Activated naive CD8-positive, alpha-beta T cell treated with anti-CD3 and anti-CD28 coated beads, Interleukin-2, amount 10 ng/mL, durations not matched to agents 7 days and 5 days (primary cell): ENCODE results near the gene ADSS1. TPM values are rescaled to one million over a fixed set of nuclear protein-coding genes. Genes with fewer than 3 reads are reported as not detected.
A peak's percentile ranks its signal among the peaks of the same experiment; 100 is the strongest.

Experiments
- ATAC-seq: fragments of 150-1000 bp; cut with Tn5 transposase; one replicate; pipeline ENCODE4 v1.10.0; 2021; ENCODE audit warnings: low read depth, moderate library complexity
- POLR2A ChIA-PET: fragments of 350-600 bp; sonication (Branson Sonifier 250); formaldehyde crosslinking; loops from one replicate; lab custom pipeline; 2021; ENCODE audit warnings: antibody characterized with exemption; lab: Charles Lee
- DNase-seq: peaks from one replicate; pipeline ENCODE4 v3.0.0; 2021
- H3K27ac Mint-ChIP-seq: one replicate; pipeline ENCODE4 v1.8.0; 2022; ENCODE audit warnings: mild to moderate bottlenecking, mixed read lengths
- H3K27me3 Mint-ChIP-seq: one replicate; pipeline ENCODE4 v1.8.0; 2022; ENCODE audit warnings: mild to moderate bottlenecking, moderate library complexity, mixed read lengths
- H3K36me3 Mint-ChIP-seq: one replicate; pipeline ENCODE4 v1.8.0; 2021; ENCODE audit warnings: mild to moderate bottlenecking, mixed read lengths
- H3K4me1 Mint-ChIP-seq: one replicate; pipeline ENCODE4 v1.8.0; 2021; ENCODE audit warnings: mixed read lengths
- H3K4me3 Mint-ChIP-seq: one replicate; pipeline ENCODE4 v1.8.0; 2022; ENCODE audit warnings: mild to moderate bottlenecking, moderate library complexity, mixed read lengths
- H3K9me3 Mint-ChIP-seq: one replicate; pipeline ENCODE4 v1.8.0; 2021; ENCODE audit warnings: mixed read lengths
- microRNA-seq: library from miRNA; unstranded; fragments of <30 nt; microRNA quantifications from one replicate; pipeline ENCODE4 v1.2.0, GENCODE V29; 2022
- total RNA-seq, 2 experiments: library from RNA; stranded (reverse); gene quantifications; one replicate each; pipeline ENCODE4 v1.2.3, GENCODE V29; 2021

ADSS1 gene
- total RNA-seq, 2 experiments from 2014 or later, result 2.4 to 2.8 TPM

GRCh38 chr14:104791425-104791824 lies 67.4 kb downstream of the ADSS1 start:
- Mint-ChIP-seq H3K27me3 (no peaks in the 10 kb centered on the region), H3K27ac (peak overlapping the region; percentile 34), H3K4me1 (peaks cover 20% of the 10 kb centered on the region), H3K9me3 (no peaks in the 10 kb centered on the region), H3K36me3 (peaks cover 7% of the 10 kb centered on the region), H3K4me3 (no peak overlapping the region)
- POLR2A ChIA-PET, result no interaction called here
- DNase-seq (no peak), ATAC-seq (no peak)

DNA sequence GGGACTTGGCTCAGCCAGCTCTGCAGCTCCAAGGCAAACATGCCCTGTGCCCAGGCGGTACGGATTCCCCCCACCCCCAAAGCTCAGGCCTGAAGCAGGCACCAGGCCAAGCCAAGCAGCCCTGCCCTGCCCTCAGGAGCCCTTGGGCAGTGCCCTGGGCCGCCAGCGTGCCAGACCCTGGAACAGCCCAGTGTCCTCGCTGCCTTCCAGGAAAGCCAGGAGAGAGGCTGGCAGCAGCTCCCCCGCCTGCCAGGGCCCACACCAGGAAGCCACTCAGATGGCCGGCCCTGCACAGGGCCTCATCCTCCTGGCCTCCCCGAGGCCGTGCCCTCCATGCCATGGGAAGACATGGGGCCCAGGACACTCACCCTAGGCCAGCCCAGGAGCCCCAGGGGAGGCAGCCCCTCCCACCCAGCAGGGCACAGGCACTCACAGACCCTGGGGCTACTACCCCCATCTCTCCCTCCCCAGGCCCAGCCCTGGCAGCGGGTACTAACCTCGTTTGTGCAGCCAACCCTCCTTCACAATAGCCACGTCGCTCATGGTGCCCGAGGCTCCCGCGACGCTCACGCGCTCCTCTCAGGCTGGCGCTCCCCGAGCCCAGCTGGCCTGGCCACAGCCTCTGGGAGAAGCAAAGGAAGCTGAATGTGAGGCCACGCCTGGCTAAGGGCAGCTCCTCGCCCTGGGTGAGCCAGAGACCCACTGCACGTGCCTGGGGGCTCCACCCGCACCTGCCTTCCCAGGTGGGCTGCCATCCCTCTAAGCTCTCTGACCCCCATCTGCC lies 68.3 kb downstream of the ADSS1 start:
- Mint-ChIP-seq H3K4me1 (peaks cover 19% of the 10 kb centered on the region), H3K36me3 (peaks cover 7% of the 10 kb centered on the region), H3K27ac (no peak overlapping the region), H3K27me3 (peaks cover 2% of the 10 kb centered on the region), H3K9me3 (no peaks in the 10 kb centered on the region), H3K4me3 (no peak overlapping the region)
- POLR2A ChIA-PET, result no interaction called here
- ATAC-seq (no peak), DNase-seq (no peak)

GRCh38 chr14:104792945-104793702 lies 69.1 kb downstream of the ADSS1 start:
- H3K4me3 Mint-ChIP-seq, result peak overlapping the region; percentile 93
- peaks cover 18% of the 10 kb centered on the region for H3K4me1 Mint-ChIP-seq
- POLR2A ChIA-PET, result interaction anchor here (1.8 kb wide), 1 partner anchor 41 kb away, joined by 9 read pairs; the partner anchor contains the start of gene SIVA1
- ATAC-seq, result no peak
- no peak for DNase-seq
- H3K27me3 Mint-ChIP-seq, result peaks cover 2% of the 10 kb centered on the region
- H3K36me3 Mint-ChIP-seq, result peaks cover 7% of the 10 kb centered on the region
- no peaks in the 10 kb centered on the region for H3K9me3 Mint-ChIP-seq
- no peak overlapping the region for H3K27ac Mint-ChIP-seq

DNA sequence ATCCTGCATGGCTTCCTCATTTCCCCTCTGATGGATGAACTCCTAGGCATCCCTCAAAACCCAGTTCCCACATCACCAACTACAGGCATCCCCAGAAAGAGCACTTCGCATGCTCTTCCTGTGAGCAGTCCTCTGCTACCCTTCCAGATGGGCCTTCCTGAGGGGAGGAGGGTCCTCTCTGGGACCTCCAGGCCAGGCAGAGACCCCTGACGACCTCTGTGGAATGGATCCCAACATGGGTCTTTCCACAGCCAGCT lies 69.6 kb downstream of the ADSS1 start:
- H3K9me3 Mint-ChIP-seq, result no peaks in the 10 kb centered on the region
- POLR2A ChIA-PET, result interaction anchor here (1.2 to 1.8 kb wide), 2 partner anchors 24 to 41 kb away, joined by 4 to 9 read pairs; partner anchors contain the start of gene SIVA1
- peaks cover 18% of the 10 kb centered on the region for H3K4me1 Mint-ChIP-seq
- H3K4me3 Mint-ChIP-seq, result peak overlapping the region; percentile 93
- DNase-seq (no peak), ATAC-seq (no peak)
- H3K27ac Mint-ChIP-seq, result no peak overlapping the region
- H3K27me3 Mint-ChIP-seq, result peaks cover 3% of the 10 kb centered on the region
- peaks cover 7% of the 10 kb centered on the region for H3K36me3 Mint-ChIP-seq

- DNase-seq (peak; percentile 69), ATAC-seq (peak; percentile 31)
- H3K4me1 Mint-ChIP-seq, result peaks cover 18% of the 10 kb centered on the region
- peak overlapping the region; percentile 93 for H3K4me3 Mint-ChIP-seq
- POLR2A ChIA-PET, result interaction anchor here (1.1 to 1.8 kb wide), 5 partner anchors 10 to 42 kb away, joined by 3 to 9 read pairs (median 4); partner anchors contain the start of gene SIVA1
- no peaks in the 10 kb centered on the region for H3K9me3 Mint-ChIP-seq
- peak overlapping the region; percentile 77 for H3K27ac Mint-ChIP-seq
- peaks cover 3% of the 10 kb centered on the region for H3K27me3 Mint-ChIP-seq
- H3K36me3 Mint-ChIP-seq, result peaks cover 7% of the 10 kb centered on the region
Measured at GRCh38 chr14:104794099-104794498, 70.1 kb downstream of the ADSS1 start.

DNA sequence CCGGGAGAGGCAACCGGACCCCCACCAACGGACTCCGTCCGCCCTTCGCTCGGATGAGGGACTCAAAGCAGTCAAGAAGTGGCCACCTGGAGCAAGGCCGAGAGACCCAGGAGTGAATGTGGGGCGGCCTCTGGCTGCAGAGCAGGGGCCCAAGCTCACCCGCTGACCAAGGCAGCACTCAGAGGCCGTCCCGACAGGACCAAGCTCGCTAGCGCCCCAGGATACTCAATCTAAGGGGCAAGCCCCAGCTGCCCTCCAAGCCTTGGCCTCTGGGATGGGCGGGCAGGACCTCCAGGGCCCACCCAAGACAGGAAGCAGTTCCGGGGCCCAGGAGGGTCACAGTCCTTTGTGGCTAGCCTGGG lies 70.6 kb downstream of the ADSS1 start:
- Mint-ChIP-seq H3K9me3 (no peaks in the 10 kb centered on the region), H3K27ac (peak overlapping the region; percentile 77), H3K27me3 (peaks cover 3% of the 10 kb centered on the region), H3K36me3 (peaks cover 7% of the 10 kb centered on the region), H3K4me1 (peaks cover 21% of the 10 kb centered on the region), H3K4me3 (peak overlapping the region; percentile 93)
- POLR2A ChIA-PET, result interaction anchor here (0.7 to 1.8 kb wide), 7 partner anchors 9 to 42 kb away, joined by 3 to 9 read pairs (median 4); partner anchors contain the start of gene SIVA1
- DNase-seq, result no peak
- peak; percentile 10 for ATAC-seq

GRCh38 chr14:104794993-104795780 lies 71.2 kb downstream of the ADSS1 start, which contains the start of gene AKT1:
Gene AKT1, minus strand, starts transcription at chr14:104795748. Its CDS starts 3,105 bp downstream, at chr14:104792643.
- ATAC-seq (peak; percentile 46), DNase-seq (peak; percentile 73)
- peak within 1 kb of the TSS; percentile 77 for H3K27ac Mint-ChIP-seq
- peaks cover 7% of the 10 kb centered on the region for H3K36me3 Mint-ChIP-seq
- POLR2A ChIA-PET, result interaction anchor here (0.7 to 1.8 kb wide), 7 partner anchors 9 to 43 kb away, joined by 3 to 9 read pairs (median 4); partner anchors contain the start of gene SIVA1
- H3K9me3 Mint-ChIP-seq, result no peaks in the 10 kb centered on the region
- peaks cover 23% of the 10 kb centered on the region for H3K4me1 Mint-ChIP-seq
- H3K4me3 Mint-ChIP-seq, result peak within 1 kb of the TSS; percentile 93
- H3K27me3 Mint-ChIP-seq, result peaks cover 6% of the 10 kb centered on the region

DNA sequence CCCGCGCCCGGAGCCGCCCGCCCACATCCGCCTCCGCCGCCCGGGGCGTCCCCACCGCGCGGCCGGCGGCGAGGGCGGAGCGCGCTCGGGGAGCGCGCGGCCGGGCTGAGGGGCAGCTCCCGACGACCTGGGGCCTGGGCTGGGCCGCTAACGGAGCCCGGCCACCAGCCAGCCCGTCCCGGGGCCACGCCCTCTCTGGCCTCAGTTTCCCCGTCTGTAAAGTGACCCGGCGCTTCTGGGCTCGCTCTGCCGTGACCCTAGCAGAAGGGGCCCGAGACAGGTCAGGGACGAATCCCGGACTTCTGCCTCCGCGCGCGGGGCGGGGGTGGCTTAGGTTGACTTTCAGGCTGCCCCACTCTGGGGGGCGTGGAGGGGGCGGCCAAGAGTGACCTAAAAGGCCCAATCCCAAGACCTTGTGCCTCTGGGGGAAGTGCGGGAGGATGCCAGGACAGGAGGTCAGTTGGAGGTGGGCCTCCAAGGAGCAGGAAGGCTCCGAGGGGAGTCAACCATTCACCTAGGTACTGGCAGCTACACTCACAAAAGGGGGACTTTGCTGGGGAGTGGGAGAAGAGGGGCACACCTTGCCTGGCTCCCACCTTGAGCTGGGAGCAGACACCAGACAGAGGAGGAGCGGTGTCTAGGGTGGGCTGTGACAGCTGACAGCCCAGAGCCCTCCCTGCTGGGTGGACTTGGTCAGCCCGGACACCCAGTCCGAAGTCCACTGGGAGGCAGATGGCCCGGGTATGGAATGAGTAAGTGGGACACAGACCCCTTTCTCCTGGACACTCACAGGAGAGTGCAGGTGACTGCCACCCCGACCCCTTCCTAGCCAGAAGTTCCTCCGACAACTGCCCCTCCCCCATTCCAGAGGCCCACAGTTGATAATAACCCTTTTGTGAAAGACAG lies 72.0 kb downstream of the ADSS1 start:
- Mint-ChIP-seq H3K27ac (peak overlapping the region; percentile 71), H3K36me3 (peaks cover 7% of the 10 kb centered on the region), H3K4me1 (peaks cover 23% of the 10 kb centered on the region), H3K27me3 (peaks cover 6% of the 10 kb centered on the region), H3K4me3 (peak overlapping the region; percentile 58), H3K9me3 (no peaks in the 10 kb centered on the region)
- peak; percentile 40 for ATAC-seq
- POLR2A ChIA-PET, result interaction anchor here (0.6 to 1.8 kb wide), 3 partner anchors 19 to 31 kb away, joined by 3 to 6 read pairs (median 4); no protein-coding TSS in a partner anchor
- peak; percentile 80 for DNase-seq

GRCh38 chr14:104796687-104797081 lies 72.7 kb downstream of the ADSS1 start:
- peaks cover 24% of the 10 kb centered on the region for H3K4me1 Mint-ChIP-seq

More at GRCh38 chr14:104796687-104797081, 72.7 kb downstream of the ADSS1 start:
- H3K4me3 Mint-ChIP-seq, result peak overlapping the region; percentile 58
- H3K9me3 Mint-ChIP-seq, result no peaks in the 10 kb centered on the region
- no peak for DNase-seq
- H3K27ac Mint-ChIP-seq, result no peak overlapping the region
- no peak for ATAC-seq
- H3K27me3 Mint-ChIP-seq, result peaks cover 6% of the 10 kb centered on the region
- POLR2A ChIA-PET, result no interaction called here
- H3K36me3 Mint-ChIP-seq, result peaks cover 4% of the 10 kb centered on the region

Small RNAs within 50 kb of the gene (microRNA-seq; reads per million reads assigned to microRNA genes)
- not detected for gene MIR4710

Other genes starting within 250 kb of the ADSS1 start
- gene C14orf180, start 144.5 kb upstream of the ADSS1 start, total RNA-seq, result not detected
- gene TMEM179, start 119.5 kb upstream of the ADSS1 start, total RNA-seq, result not detected
- 100 to 1,000 TPM; 107 to 110 TPM for gene INF2, start 34.6 kb upstream of the ADSS1 start, total RNA-seq
- 100 to 1,000 TPM; 110 to 126 TPM for gene SIVA1, start 28.9 kb downstream of the ADSS1 start, total RNA-seq
- gene AKT1, start 71.5 kb downstream of the ADSS1 start, total RNA-seq, result 100 to 1,000 TPM; 178 to 181 TPM
- 1 to 10 TPM; 6.7 to 6.9 TPM for gene ZBTB42, start 76.9 kb downstream of the ADSS1 start, total RNA-seq
- gene CEP170B, start 141.0 kb downstream of the ADSS1 start, total RNA-seq, result 1 to 10 TPM; 5.7 to 6.3 TPM
- under 1 TPM in 1 of 2 experiments, not detected in 1; 0.06 TPM for gene PLD4, start 200.7 kb downstream of the ADSS1 start, total RNA-seq